Activated T-cell treated with anti-CD3 and anti-CD28 coated beads, Interleukin-2, amount 50 U/mL, for 24 hours (primary cell): ENCODE results near the gene CAMK1D.

ENCODE experiments used
- DNase-seq: peaks from one replicate; pipeline ENCODE4 v3.0.0-alpha.2; 2020
- H3K27ac Mint-ChIP-seq: 2 replicates; pipeline ENCODE4 v1.8.0; 2020; ENCODE audit warnings: mild to moderate bottlenecking, mixed read lengths
- H3K27me3 Mint-ChIP-seq: 2 replicates; pipeline ENCODE4 v1.8.0; 2020; ENCODE audit warnings: mixed read lengths
- H3K36me3 Mint-ChIP-seq: 2 replicates; pipeline ENCODE4 v1.8.0; 2020; ENCODE audit warnings: low read depth, mixed read lengths
- H3K4me1 Mint-ChIP-seq: 2 replicates; pipeline ENCODE4 v1.8.0; 2020; ENCODE audit warnings: low read depth, mixed read lengths
- H3K4me3 Mint-ChIP-seq: 2 replicates; pipeline ENCODE4 v1.8.0; 2020; ENCODE audit warnings: mild to moderate bottlenecking, moderate library complexity, mixed read lengths
- H3K9me3 Mint-ChIP-seq: 2 replicates; pipeline ENCODE4 v1.8.0; 2020; ENCODE audit warnings: mixed read lengths

The CAMK1D gene

GRCh38 chr10:12511651-12512050, 162.3 kb downstream of the CAMK1D start:
- no peak overlapping the region for H3K27ac Mint-ChIP-seq

GRCh38 chr10:12512332-12513002, 163.1 kb downstream of the CAMK1D start:
- Mint-ChIP-seq H3K27me3 (no peaks in the 10 kb centered on the region), H3K36me3 (no peaks in the 10 kb centered on the region), H3K4me1 (peaks cover 48% of the 10 kb centered on the region), H3K4me3 (no peak overlapping the region), H3K27ac (peak overlapping the region; percentile 20), H3K9me3 (no peaks in the 10 kb centered on the region)
- no peak for DNase-seq

More at GRCh38 chr10:12511651-12512050, 162.3 kb downstream of the CAMK1D start:
- DNase-seq: no peak
- no peaks in the 10 kb centered on the region for H3K36me3 Mint-ChIP-seq
- peaks cover 56% of the 10 kb centered on the region for H3K4me1 Mint-ChIP-seq
- H3K27me3 Mint-ChIP-seq: no peaks in the 10 kb centered on the region
- no peak overlapping the region for H3K4me3 Mint-ChIP-seq
- H3K9me3 Mint-ChIP-seq: no peaks in the 10 kb centered on the region

- Mint-ChIP-seq H3K4me3 (no peak overlapping the region), H3K4me1 (peaks cover 43% of the 10 kb centered on the region), H3K27ac (peak overlapping the region; percentile 48), H3K27me3 (no peaks in the 10 kb centered on the region), H3K36me3 (no peaks in the 10 kb centered on the region), H3K9me3 (no peaks in the 10 kb centered on the region)
- no peak for DNase-seq
These were observed 163.6 kb downstream of the CAMK1D start for GRCh38 chr10:12513003-12513365.

- H3K9me3 Mint-ChIP-seq: no peaks in the 10 kb centered on the region
- no peak overlapping the region for H3K4me3 Mint-ChIP-seq
- peaks cover 34% of the 10 kb centered on the region for H3K4me1 Mint-ChIP-seq
- H3K27me3 Mint-ChIP-seq: no peaks in the 10 kb centered on the region
- no peaks in the 10 kb centered on the region for H3K36me3 Mint-ChIP-seq
- H3K27ac Mint-ChIP-seq: no peak overlapping the region
- DNase-seq: no peak
These were observed 164.7 kb downstream of the CAMK1D start for GRCh38 chr10:12513775-12514673.

- Mint-ChIP-seq H3K27ac (no peak overlapping the region), H3K36me3 (peaks cover 1% of the 10 kb centered on the region), H3K4me1 (peaks cover 11% of the 10 kb centered on the region)
These were observed 168.7 kb downstream of the CAMK1D start for GRCh38 chr10:12518024-12518423.

GRCh38 chr10:12521423-12521822, 172.1 kb downstream of the CAMK1D start:
- H3K36me3 Mint-ChIP-seq: peaks cover 7% of the 10 kb centered on the region
- no peak for DNase-seq
- no peak overlapping the region for H3K4me3 Mint-ChIP-seq
- no peak overlapping the region for H3K27ac Mint-ChIP-seq
- H3K27me3 Mint-ChIP-seq: no peaks in the 10 kb centered on the region
- H3K4me1 Mint-ChIP-seq: peaks cover 6% of the 10 kb centered on the region
- peaks cover 8% of the 10 kb centered on the region for H3K9me3 Mint-ChIP-seq

More at GRCh38 chr10:12518024-12518423, 168.7 kb downstream of the CAMK1D start:
- H3K27me3 Mint-ChIP-seq: no peaks in the 10 kb centered on the region
- no peak overlapping the region for H3K4me3 Mint-ChIP-seq
- peaks cover 2% of the 10 kb centered on the region for H3K9me3 Mint-ChIP-seq
- DNase-seq: no peak

- no peaks in the 10 kb centered on the region for H3K27me3 Mint-ChIP-seq
- H3K4me1 Mint-ChIP-seq: peaks cover 7% of the 10 kb centered on the region
- H3K27ac Mint-ChIP-seq: no peak overlapping the region
- peaks cover 6% of the 10 kb centered on the region for H3K9me3 Mint-ChIP-seq
- no peak for DNase-seq
- peaks cover 6% of the 10 kb centered on the region for H3K36me3 Mint-ChIP-seq
- H3K4me3 Mint-ChIP-seq: no peak overlapping the region
These were observed 177.0 kb downstream of the CAMK1D start for GRCh38 chr10:12526311-12526710.

GRCh38 chr10:12529976-12530375, 180.6 kb downstream of the CAMK1D start:
- H3K27me3 Mint-ChIP-seq: no peaks in the 10 kb centered on the region
- H3K27ac Mint-ChIP-seq: no peak overlapping the region
- H3K4me1 Mint-ChIP-seq: peaks cover 11% of the 10 kb centered on the region
- no peak for DNase-seq
- peaks cover 3% of the 10 kb centered on the region for H3K9me3 Mint-ChIP-seq
- no peak overlapping the region for H3K4me3 Mint-ChIP-seq
- peaks cover 2% of the 10 kb centered on the region for H3K36me3 Mint-ChIP-seq

GRCh38 chr10:12531305-12532220, 182.2 kb downstream of the CAMK1D start:
- DNase-seq: no peak
- Mint-ChIP-seq H3K4me1 (peaks cover 15% of the 10 kb centered on the region), H3K27ac (no peak overlapping the region), H3K4me3 (no peak overlapping the region), H3K36me3 (no peaks in the 10 kb centered on the region), H3K27me3 (no peaks in the 10 kb centered on the region), H3K9me3 (no peaks in the 10 kb centered on the region)

- peaks cover 15% of the 10 kb centered on the region for H3K4me1 Mint-ChIP-seq
- H3K36me3 Mint-ChIP-seq: no peaks in the 10 kb centered on the region
- H3K27ac Mint-ChIP-seq: no peak overlapping the region
- no peak for DNase-seq
- no peaks in the 10 kb centered on the region for H3K9me3 Mint-ChIP-seq
- no peak overlapping the region for H3K4me3 Mint-ChIP-seq
- H3K27me3 Mint-ChIP-seq: no peaks in the 10 kb centered on the region
These were observed 183.8 kb downstream of the CAMK1D start for GRCh38 chr10:12533151-12533550.

GRCh38 chr10:12533723-12534122, 184.4 kb downstream of the CAMK1D start:
- Mint-ChIP-seq H3K27me3 (no peaks in the 10 kb centered on the region), H3K36me3 (no peaks in the 10 kb centered on the region), H3K4me3 (no peak overlapping the region), H3K27ac (no peak overlapping the region), H3K4me1 (peaks cover 15% of the 10 kb centered on the region), H3K9me3 (no peaks in the 10 kb centered on the region)
- no peak for DNase-seq

GRCh38 chr10:12534824-12535223, 185.5 kb downstream of the CAMK1D start:
- peaks cover 15% of the 10 kb centered on the region for H3K4me1 Mint-ChIP-seq

GRCh38 chr10:12535656-12536055, 186.3 kb downstream of the CAMK1D start:
- DNase-seq: no peak
- H3K4me1 Mint-ChIP-seq: peaks cover 22% of the 10 kb centered on the region
- H3K9me3 Mint-ChIP-seq: no peaks in the 10 kb centered on the region
- H3K27ac Mint-ChIP-seq: no peak overlapping the region
- H3K27me3 Mint-ChIP-seq: no peaks in the 10 kb centered on the region
- H3K36me3 Mint-ChIP-seq: no peaks in the 10 kb centered on the region
- H3K4me3 Mint-ChIP-seq: no peak overlapping the region

More at GRCh38 chr10:12534824-12535223, 185.5 kb downstream of the CAMK1D start:
- Mint-ChIP-seq H3K4me3 (no peak overlapping the region), H3K27me3 (no peaks in the 10 kb centered on the region), H3K27ac (peak overlapping the region; percentile 23), H3K9me3 (no peaks in the 10 kb centered on the region), H3K36me3 (no peaks in the 10 kb centered on the region)
- no peak for DNase-seq

- H3K27ac Mint-ChIP-seq: no peak overlapping the region
- no peaks in the 10 kb centered on the region for H3K9me3 Mint-ChIP-seq
- peaks cover 28% of the 10 kb centered on the region for H3K4me1 Mint-ChIP-seq
- no peak for DNase-seq
- no peak overlapping the region for H3K4me3 Mint-ChIP-seq
- H3K36me3 Mint-ChIP-seq: no peaks in the 10 kb centered on the region
- no peaks in the 10 kb centered on the region for H3K27me3 Mint-ChIP-seq
These were observed 189.2 kb downstream of the CAMK1D start for GRCh38 chr10:12538491-12538995.
